NCI-H2196 (cell line): Measurements from ENCODE around the gene GALNT13.
A peak's percentile ranks its signal among the peaks of the same experiment; 100 is the strongest.

Experiments used
- DNase-seq: peaks from one replicate; lab custom pipeline; 2025; ENCODE audit not compliant: unreplicated experiment; lab: John Stamatoyannopoulos, UW

The GALNT13 gene

DNA sequence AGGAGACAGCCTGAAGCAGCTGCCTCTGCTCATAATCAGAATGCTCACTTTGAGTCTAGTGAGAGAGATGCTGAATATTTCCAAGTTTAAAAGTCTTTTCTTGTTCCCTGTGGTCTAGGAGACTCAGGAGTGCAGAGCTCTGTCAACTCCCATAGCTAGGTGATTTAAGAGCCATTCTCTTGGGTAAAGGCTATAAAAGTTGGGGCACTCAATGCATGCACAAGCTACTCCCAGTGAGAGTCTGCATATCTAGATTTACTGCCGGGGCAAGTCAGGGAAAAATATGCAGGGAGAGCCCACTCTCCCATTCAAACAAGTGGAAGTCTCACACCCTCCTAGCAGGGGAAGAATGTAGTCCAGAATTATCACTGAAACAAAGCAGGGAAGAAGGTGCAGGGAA, 418.1 kb downstream of the GALNT13 start:
- DNase-seq, result no peak

GRCh38 chr2:154291511-154291910, 419.8 kb downstream of the GALNT13 start:
- DNase-seq, result no peak

DNA sequence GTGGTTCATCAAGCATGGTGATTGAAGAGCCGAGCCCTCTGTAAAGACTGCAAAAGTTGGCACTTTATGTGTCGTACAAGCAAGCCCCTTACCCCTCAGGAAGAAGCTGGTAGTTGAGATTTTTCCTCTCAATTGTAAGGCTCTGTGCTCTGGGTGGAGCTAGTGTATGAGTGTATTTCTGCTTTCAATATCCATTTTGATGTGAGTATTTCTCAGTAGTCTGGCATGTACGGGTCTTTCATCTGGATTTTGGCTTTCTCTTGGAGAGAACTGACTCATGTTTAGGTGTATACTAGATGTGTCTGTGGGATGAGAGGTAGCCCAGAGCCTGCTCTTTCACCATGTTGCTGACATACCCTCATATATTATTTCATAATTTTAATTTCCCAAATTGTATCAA, 420.2 kb downstream of the GALNT13 start:
- DNase-seq, result no peak

DNA sequence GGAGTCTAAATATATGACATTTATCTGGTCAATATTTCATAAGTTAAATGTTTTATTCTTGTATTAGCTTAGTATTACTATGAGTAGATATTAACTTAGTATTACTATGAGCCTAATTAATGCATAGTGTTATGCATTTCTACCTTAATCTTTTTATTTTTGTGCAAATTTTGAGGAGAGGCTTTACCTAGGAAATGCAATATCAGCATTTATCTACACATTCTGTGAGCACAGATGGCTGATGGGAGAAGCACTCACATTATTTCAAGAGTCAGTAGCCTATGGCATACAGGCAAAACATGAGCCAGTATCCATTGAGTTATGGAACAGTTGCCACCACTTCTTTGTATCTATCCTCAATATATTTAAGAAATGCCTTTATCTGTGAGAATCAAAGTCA, 422.1 kb downstream of the GALNT13 start:
- DNase-seq, result no peak

- no peak for DNase-seq
Measured at GRCh38 chr2:154306266-154306970, 434.7 kb downstream of the GALNT13 start.

GRCh38 chr2:154307007-154307406, 435.3 kb downstream of the GALNT13 start:
- DNase-seq, result no peak

DNA sequence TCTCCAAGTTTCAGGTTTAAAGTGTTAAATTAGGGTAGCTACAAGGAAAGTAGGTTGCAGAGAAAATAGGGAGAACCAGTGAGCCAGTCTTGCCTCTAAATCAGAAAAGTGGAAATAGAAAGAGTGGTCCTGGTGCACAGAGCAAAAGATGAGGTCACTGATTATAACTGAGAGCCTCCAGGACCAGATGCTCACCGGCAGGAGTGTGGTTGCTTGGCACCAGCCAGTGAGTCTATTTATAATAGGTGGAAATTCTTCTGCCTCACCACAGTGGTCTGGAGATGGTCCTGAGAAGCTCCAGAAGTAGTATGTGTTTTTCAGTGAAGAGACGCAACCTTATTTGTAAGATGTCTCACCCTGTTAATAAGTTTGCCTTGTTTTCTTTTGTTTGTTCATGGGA, 452.9 kb downstream of the GALNT13 start:
- no peak for DNase-seq

DNA sequence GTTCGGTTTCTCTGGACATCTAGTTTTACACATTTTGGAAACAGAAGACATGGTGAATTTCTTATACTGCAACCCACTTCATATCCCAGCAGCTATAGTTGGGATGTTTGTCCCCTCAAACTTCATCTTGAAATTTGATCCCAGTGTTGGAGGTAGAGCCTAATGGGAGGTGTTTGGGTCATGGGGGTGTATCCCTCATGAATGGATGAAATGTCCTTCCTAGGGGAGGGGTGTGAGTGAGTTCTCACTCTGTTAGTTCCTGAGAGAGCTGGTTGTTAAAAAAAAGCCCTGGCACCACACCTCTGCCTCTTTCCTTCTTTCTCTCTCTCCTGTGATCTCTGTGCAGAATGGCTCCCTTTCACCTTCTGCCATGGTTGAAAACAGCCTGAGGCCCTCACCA, 457.8 kb downstream of the GALNT13 start:
- DNase-seq, result no peak

- DNase-seq, result no peak
Measured at GRCh38 chr2:154331784-154332183, 460.1 kb downstream of the GALNT13 start.

- no peak for DNase-seq
Measured at GRCh38 chr2:154336201-154336600, 464.5 kb downstream of the GALNT13 start.

GRCh38 chr2:154338352-154338967, 466.7 kb downstream of the GALNT13 start:
- no peak for DNase-seq

GRCh38 chr2:154343282-154343681, 471.6 kb downstream of the GALNT13 start:
- DNase-seq, result no peak

GRCh38 chr2:154350911-154351310, 479.2 kb downstream of the GALNT13 start:
- DNase-seq, result no peak

- no peak for DNase-seq
Measured at GRCh38 chr2:154361276-154361675, 489.6 kb downstream of the GALNT13 start.

- DNase-seq, result no peak
Measured at GRCh38 chr2:154368153-154368552, 496.4 kb downstream of the GALNT13 start.

- no peak for DNase-seq
Measured at GRCh38 chr2:154370873-154371272, 499.2 kb downstream of the GALNT13 start.

DNA sequence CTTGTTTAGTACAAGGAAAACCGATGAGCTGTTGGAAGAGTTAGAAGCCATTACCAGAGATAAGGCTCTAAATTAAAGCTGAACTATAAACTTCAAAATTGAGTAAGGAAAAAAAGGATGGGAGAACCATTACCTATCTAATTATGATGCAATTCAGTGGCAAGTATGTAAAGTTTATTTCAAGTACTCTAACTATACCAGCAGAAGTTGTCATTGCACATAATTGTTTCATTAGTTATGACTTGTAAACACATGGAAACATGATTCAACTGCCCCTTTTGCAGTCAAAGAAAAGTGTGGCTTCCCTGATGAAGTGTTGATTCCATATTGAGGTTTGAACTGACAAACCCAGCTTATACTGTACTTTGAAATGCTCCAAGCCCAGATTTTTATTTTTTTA, 502.7 kb downstream of the GALNT13 start:
- DNase-seq, result no peak

DNA sequence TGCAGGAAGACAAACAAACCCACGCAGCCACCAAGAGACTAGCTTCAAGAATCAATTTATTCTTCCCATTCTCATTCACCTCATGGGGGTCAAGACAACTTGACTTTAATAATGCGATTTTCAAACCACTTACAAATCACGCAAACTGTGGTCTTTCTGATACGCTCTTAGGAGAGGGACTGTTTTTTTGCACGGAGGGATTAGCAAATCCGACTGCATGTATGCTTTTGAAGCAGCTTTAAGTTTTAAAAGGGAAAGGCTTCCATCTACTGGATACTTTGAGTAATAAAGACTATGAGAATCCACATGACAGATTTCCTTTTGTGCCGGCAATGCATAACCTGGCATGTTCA, 503.8 kb downstream of the GALNT13 start:
- peak; percentile 3 for DNase-seq

DNA sequence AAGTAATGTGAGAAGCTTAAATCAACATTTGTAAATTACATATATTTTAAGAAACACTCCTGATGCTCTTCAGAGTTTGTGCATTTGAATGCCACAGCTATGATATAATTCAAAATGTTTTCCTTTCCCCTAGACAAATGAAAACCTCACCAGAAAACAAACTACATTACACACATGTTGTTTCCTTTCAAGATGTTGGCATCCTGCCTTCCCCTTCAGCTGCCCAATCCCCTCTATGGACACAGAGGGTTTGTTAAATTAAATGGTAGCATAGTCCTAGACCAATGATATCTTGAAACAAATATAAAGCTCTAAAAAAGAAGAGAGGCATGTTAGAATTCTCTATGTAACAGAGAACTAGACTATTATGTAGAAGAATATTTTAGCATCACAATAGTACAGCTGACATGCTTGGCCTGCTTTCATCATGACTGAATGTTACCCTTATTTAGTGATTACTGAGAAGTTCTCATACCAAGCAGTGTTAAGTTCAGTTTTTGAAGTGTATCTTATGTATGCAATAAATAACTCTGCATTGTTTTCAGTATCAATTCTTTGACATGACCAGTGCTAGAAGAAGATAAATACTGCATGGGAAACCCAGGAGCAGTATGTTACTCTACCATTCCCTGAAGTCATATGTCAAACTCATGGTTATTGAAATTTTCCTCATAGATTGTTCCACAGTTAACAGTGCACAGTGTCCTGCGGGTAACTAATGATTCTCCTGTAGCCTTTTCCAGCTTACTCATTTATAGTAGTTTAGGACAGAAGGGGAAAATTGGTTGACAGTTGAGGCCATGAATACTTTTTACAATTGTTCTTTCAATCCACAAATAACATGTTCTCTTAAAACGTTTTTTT, 510.4 kb downstream of the GALNT13 start:
- no peak for DNase-seq

- no peak for DNase-seq
Measured at GRCh38 chr2:154386186-154386585, 514.5 kb downstream of the GALNT13 start.

GRCh38 chr2:154391051-154391450, 519.3 kb downstream of the GALNT13 start:
- DNase-seq, result no peak

DNA sequence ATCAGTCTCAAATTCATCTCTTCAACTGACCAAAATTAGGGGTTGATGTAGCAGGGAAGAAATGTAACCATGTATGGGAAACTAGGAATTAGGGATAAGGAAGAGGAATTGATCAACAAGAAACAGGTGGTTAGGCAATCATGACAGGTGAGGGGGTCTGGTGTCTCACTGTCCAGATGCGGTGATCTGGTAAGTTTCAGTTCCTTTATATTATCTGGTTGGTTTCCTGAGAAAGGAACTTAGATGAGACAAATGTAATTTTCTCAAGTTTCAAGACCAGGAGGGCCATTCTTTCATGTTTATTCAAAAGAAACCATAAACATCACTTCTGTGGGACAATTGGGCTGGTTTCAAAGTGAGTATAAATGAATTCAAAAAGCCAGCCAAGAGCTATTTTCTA, 520.5 kb downstream of the GALNT13 start:
- DNase-seq, result no peak
